AG10803 (cell line): ENCODE data around the gene PRPH2.
"Not testable (repeated sequence)": the region's sequence is repeated elsewhere in the genome, so short reads cannot be mapped to it uniquely, and the experiment has no call there.

ENCODE experiments used
- DNase-seq: peaks from one replicate; pipeline ENCODE4 v3.0.0; 2010; ENCODE audit warnings: low read depth
- H3K4me3 ChIP-seq: 2 replicates; pipeline ENCODE4 v1.5.1; 2011; ENCODE audit warnings: mild to moderate bottlenecking, low read length, control low read depth
- TF ChIP-seq, protein P1 (sequence below): conservative IDR thresholded peaks from 2 replicates; pipeline ENCODE4 v1.5.1; 2011; ENCODE audit warnings: mild to moderate bottlenecking, low read length, control low read depth, inconsistent platforms

Gene PRPH2

DNA sequence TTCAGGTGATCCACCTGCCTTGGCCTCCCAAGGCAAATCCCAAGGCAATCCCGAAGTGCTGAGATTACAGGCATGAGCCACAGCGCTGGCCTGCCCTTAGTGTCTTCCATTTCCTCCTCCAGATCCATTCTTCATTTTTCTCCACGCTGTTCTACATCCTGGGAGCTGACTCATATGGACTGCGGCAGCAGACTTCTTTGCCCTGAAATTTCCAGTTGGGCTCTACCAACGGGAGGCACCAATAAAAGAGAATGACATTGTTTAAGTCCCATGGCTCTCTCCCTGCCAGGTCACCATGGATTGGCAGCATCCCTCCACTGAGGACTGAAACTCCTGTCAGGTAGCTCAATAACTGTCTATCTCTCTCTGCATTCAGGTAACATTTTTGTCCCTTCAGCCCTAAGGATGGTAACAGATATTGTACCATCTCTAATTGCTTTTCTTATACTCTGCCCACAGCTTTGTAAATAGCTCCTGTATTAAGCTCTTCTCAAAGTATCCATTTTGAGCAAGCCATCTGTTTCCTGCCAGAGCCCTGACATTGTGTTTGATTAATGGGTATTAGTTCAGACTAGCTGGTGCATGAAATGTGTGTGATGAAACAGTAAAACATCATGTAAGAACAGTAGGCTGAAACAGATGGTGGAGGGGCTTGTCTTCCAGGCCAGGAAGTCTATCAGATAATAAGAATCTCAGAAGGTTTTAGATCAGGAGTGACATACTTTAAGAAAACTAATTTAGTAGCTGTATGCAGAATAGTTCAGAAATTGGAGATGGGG lies 19.9 kb upstream of the PRPH2 start:
- H3K4me3 ChIP-seq: no peak overlapping the region
- TF ChIP-seq, protein P1, sequence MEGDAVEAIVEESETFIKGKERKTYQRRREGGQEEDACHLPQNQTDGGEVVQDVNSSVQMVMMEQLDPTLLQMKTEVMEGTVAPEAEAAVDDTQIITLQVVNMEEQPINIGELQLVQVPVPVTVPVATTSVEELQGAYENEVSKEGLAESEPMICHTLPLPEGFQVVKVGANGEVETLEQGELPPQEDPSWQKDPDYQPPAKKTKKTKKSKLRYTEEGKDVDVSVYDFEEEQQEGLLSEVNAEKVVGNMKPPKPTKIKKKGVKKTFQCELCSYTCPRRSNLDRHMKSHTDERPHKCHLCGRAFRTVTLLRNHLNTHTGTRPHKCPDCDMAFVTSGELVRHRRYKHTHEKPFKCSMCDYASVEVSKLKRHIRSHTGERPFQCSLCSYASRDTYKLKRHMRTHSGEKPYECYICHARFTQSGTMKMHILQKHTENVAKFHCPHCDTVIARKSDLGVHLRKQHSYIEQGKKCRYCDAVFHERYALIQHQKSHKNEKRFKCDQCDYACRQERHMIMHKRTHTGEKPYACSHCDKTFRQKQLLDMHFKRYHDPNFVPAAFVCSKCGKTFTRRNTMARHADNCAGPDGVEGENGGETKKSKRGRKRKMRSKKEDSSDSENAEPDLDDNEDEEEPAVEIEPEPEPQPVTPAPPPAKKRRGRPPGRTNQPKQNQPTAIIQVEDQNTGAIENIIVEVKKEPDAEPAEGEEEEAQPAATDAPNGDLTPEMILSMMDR: no peak
- peak; percentile 82 for DNase-seq

- TF ChIP-seq, protein P1: no peak
- no peak overlapping the region for H3K4me3 ChIP-seq
- peak; percentile 76 for DNase-seq
Measured at GRCh38 chr6:42740725-42741124, 18.3 kb upstream of the PRPH2 start.

GRCh38 chr6:42735976-42736375 lies 13.6 kb upstream of the PRPH2 start:
- no peak overlapping the region for H3K4me3 ChIP-seq
- TF ChIP-seq, protein P1: no peak
- DNase-seq: no peak

DNA sequence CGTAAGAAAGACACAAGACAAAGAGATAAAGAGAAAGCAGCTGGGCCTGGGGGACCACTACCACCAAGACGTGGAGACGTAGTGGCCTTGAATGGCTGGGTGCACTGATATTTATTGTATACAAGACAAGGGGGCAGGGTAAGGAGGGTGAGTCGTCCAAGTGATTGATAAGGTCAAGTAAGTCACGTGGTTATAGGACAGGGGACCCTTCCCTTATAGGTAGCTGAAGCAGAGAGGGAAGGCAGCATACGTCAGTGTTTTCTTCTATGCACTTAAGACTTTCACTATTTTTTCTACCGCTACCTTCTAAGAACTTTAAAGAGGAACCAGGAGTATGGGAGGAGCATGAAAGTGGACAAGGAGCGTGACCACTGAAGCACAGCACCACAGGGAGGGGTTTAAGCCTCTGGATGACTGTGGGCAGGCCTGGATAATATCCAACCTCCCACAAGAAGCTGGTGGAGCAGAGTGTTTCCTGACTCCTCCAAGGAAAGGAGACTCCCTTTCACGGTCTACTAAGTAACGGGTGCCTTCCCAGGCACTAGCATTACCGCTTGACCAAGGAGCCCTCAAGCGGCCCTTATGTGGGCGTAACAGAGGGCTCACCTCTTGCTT lies 11.6 kb upstream of the PRPH2 start:
- H3K4me3 ChIP-seq, DNase-seq: not testable (repeated sequence)

- TF ChIP-seq, protein P1: no peak
- H3K4me3 ChIP-seq: no peak overlapping the region
- DNase-seq: peak; percentile 46
Measured at GRCh38 chr6:42729731-42730130, 7.3 kb upstream of the PRPH2 start.

- no peak for DNase-seq
- TF ChIP-seq, protein P1: no peak
Measured at GRCh38 chr6:42727627-42728026, 5.2 kb upstream of the PRPH2 start.

DNA sequence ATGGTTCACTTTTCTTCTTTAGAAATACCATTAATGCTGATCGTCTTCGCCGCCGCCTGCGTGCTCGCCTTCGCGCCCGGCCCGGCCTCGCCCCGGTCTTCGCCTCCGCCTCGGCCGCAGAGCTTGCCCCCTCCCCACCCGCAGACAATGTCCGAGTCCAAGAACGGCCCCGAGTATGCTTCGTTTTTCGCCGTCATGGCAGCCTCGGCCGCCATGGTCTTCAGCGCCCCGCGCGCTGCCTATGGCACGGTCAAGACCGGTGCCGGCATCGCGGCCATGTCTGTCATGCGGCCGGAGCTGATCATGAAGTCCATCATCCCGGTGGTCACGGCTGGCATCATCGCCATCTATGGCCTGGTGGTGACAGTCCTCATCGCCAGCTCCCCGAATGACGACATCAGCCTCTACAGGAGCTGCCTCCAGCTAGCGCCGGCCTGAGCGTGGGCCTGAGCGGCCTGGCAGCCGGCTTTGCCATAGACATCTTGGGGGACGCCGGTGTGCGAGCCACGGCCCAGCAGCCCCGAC lies 4.8 kb upstream of the PRPH2 start:
- no peak for DNase-seq
- TF ChIP-seq, protein P1: no peak
- peak overlapping the region; percentile 50 for H3K4me3 ChIP-seq

More at GRCh38 chr6:42727627-42728026, 5.2 kb upstream of the PRPH2 start:
- peak overlapping the region; percentile 50 for H3K4me3 ChIP-seq
